IMR-90 (cell line): ENCODE measurements around the gene NEXMIF. TPM values are rescaled to one million over a fixed set of nuclear protein-coding genes. Genes with fewer than 3 reads are reported as not detected.

Source experiments
- ATAC-seq: fragments of 200-7000 bp; cut with Tn5 transposase; 2 replicates; pipeline ENCODE4 v1.9.1; 2020; ENCODE audit warnings: low read depth, mild to moderate bottlenecking, moderate library complexity
- BruUV-seq: library from RNA; stranded (reverse); fragments of 400-500 nt; replicated peaks from 2 replicates; lab custom pipeline; 2021; lab: Mats Ljungman, UMichigan
- CTCF ChIA-PET: fragments of 300-600 bp; formaldehyde crosslinking; extraction: SDS; loops from one replicate; lab custom pipeline; 2021; ENCODE audit warnings: antibody characterized with exemption; lab: Yijun Ruan, JAX
- POLR2A ChIA-PET: fragments of 300-600 bp; sonication (Branson Sonifier 250); formaldehyde crosslinking; loops from one replicate; lab custom pipeline; 2022; ENCODE audit warnings: antibody characterized with exemption; ENCODE audit not compliant: unreplicated experiment; lab: Charles Lee
- DNase-seq: peaks from one replicate; pipeline ENCODE4 v3.0.0; 2013
- H2AFZ ChIP-seq: replicated peaks from 2 replicates; pipeline ENCODE3; 2013; ENCODE audit warnings: low read length, mild to moderate bottlenecking; ENCODE audit not compliant: poor library complexity
- H2AK5ac ChIP-seq: 2 replicates; pipeline ENCODE4 v1.6.1; 2013; ENCODE audit warnings: low read depth, low read length, inconsistent platforms
- H2AK9ac ChIP-seq: replicated peaks from 2 replicates; pipeline ENCODE3; 2013; ENCODE audit warnings: mild to moderate bottlenecking, low read depth, low read length, moderate library complexity; ENCODE audit not compliant: poor library complexity
- H2BK120ac ChIP-seq: 2 replicates; pipeline ENCODE4 v1.6.1; 2013; ENCODE audit warnings: low read depth, low read length, inconsistent platforms
- H2BK15ac ChIP-seq: 3 replicates; pipeline ENCODE4 v1.6.1; 2013; ENCODE audit warnings: low read depth, low read length, inconsistent platforms
- H2BK20ac ChIP-seq: 2 replicates; pipeline ENCODE4 v1.6.1; 2013; ENCODE audit warnings: low read depth, mild to moderate bottlenecking, inconsistent platforms, low read length, moderate library complexity
- H2BK5ac ChIP-seq: 2 replicates; pipeline ENCODE4 v1.6.1; 2013; ENCODE audit warnings: mild to moderate bottlenecking, low read depth, low read length, inconsistent platforms; ENCODE audit not compliant: poor library complexity, severe bottlenecking
- H3K14ac ChIP-seq: replicated peaks from 2 replicates; pipeline ENCODE4 v1.6.1; 2013; ENCODE audit warnings: low read depth, low read length, inconsistent platforms
- H3K18ac ChIP-seq: 2 replicates; pipeline ENCODE4 v1.6.1; 2013; ENCODE audit warnings: low read depth, low read length, control low read depth
- H3K23ac ChIP-seq: 2 replicates; pipeline ENCODE4 v1.6.1; 2013; ENCODE audit warnings: low read depth, low read length, inconsistent platforms
- H3K27ac ChIP-seq: 2 replicates; pipeline ENCODE4 v1.5.1; 2013; ENCODE audit warnings: mild to moderate bottlenecking, control low read depth, low read length; ENCODE audit not compliant: insufficient read depth
- H3K27me3 ChIP-seq: 2 replicates; pipeline ENCODE4 v1.6.1; 2013; ENCODE audit warnings: low read length; ENCODE audit not compliant: control insufficient read depth, insufficient read depth
- H3K36me3 ChIP-seq: 2 replicates; pipeline ENCODE4 v1.6.1; 2013; ENCODE audit warnings: low read length, mixed read lengths; ENCODE audit not compliant: control insufficient read depth, insufficient read depth
- H3K4ac ChIP-seq: 2 replicates; pipeline ENCODE4 v1.6.1; 2013; ENCODE audit warnings: low read depth, low read length, inconsistent platforms
- H3K4me1 ChIP-seq: 2 replicates; pipeline ENCODE4 v1.6.1; 2013; ENCODE audit warnings: low read length, mixed read lengths; ENCODE audit not compliant: control insufficient read depth, insufficient read depth
- H3K4me2 ChIP-seq: 2 replicates; pipeline ENCODE4 v1.6.1; 2013; ENCODE audit warnings: low read depth, mild to moderate bottlenecking, control low read depth, low read length, moderate library complexity
- H3K4me3 ChIP-seq: 2 replicates; pipeline ENCODE4 v1.5.1; 2013; ENCODE audit warnings: low read depth, mild to moderate bottlenecking, control low read depth, low read length, moderate library complexity; ENCODE audit not compliant: insufficient read depth
- H3K56ac ChIP-seq: 2 replicates; pipeline ENCODE4 v1.6.1; 2013; ENCODE audit warnings: low read length, inconsistent platforms; ENCODE audit not compliant: insufficient read depth; ENCODE audit errors: extremely low read depth
- H3K79me1 ChIP-seq, 2 experiments: 2 replicates each; pipeline ENCODE4 v1.6.1; 2013; ENCODE audit warnings: low read length in 2 of 2, inconsistent platforms in 1 of 2, low read depth in 1 of 2
- H3K9ac ChIP-seq: 2 replicates; pipeline ENCODE4 v1.6.1; 2013; ENCODE audit warnings: low read depth, low read length, control low read depth
- H3K9me1 ChIP-seq: 2 replicates; pipeline ENCODE4 v1.6.1; 2013; ENCODE audit warnings: low read length, inconsistent platforms; ENCODE audit not compliant: insufficient read depth
- H3K9me3 ChIP-seq: 2 replicates; pipeline ENCODE4 v1.6.1; 2013; ENCODE audit warnings: low read length; ENCODE audit not compliant: control insufficient read depth, insufficient read depth
- H4K20me1 ChIP-seq: 2 replicates; pipeline ENCODE4 v1.6.1; 2013; ENCODE audit warnings: low read length, inconsistent platforms; ENCODE audit not compliant: insufficient read depth
- H4K5ac ChIP-seq: 2 replicates; pipeline ENCODE4 v1.6.1; 2013; ENCODE audit warnings: mild to moderate bottlenecking, low read depth, low read length, control low read depth
- H4K8ac ChIP-seq, 2 experiments: 2 replicates each; pipeline ENCODE4 v1.6.1; 2013; ENCODE audit warnings: low read depth in 2 of 2, low read length in 2 of 2, control low read depth in 1 of 2, inconsistent platforms in 1 of 2
- H4K91ac ChIP-seq: 2 replicates; pipeline ENCODE4 v1.6.1; 2013; ENCODE audit warnings: low read depth, low read length, inconsistent platforms; ENCODE audit not compliant: insufficient read depth
- CTCF ChIP-seq: conservative IDR thresholded peaks from 2 replicates; pipeline ENCODE4 v1.5.1; 2012; ENCODE audit warnings: mild to moderate bottlenecking, low read depth, low read length, improper control_type of control experiment
- MAFK ChIP-seq: IDR thresholded peaks from 2 replicates; pipeline ENCODE4 v1.6.1; 2012; ENCODE audit warnings: low read depth, low read length, improper control_type of control experiment
- MAZ ChIP-seq: IDR thresholded peaks from 2 replicates; pipeline ENCODE4 v1.6.1; 2012; ENCODE audit warnings: low read depth, mild to moderate bottlenecking, low read length, improper control_type of control experiment, moderate library complexity, borderline replicate concordance
- SMC3 ChIP-seq: fragments of 150-350 bp; IDR thresholded peaks from 2 replicates; pipeline ENCODE4 v1.6.1; 2016; ENCODE audit warnings: low read depth, mild to moderate bottlenecking, antibody characterized with exemption, low read length, moderate library complexity
- WGBS, 2 experiments: methylation state at CpG; one replicate each; pipeline versions ENCODE4 v1.1.5 to v1.1.7; 2013; ENCODE audit warnings: missing lambda C conversion rate in 2 of 2; ENCODE audit not compliant: insufficient read length in 1 of 2; ENCODE audit errors: extremely low coverage in 2 of 2; 5-methylcytosine and 5-hydroxymethylcytosine counted together
- dilution Hi-C: fragments of 300-500 bp; cut with HindIII; formaldehyde crosslinking; loops from one replicate; pipeline ENCODE4 v1.14.3; 2018; ENCODE audit warnings: low sequenced_read_pairs; ENCODE audit not compliant: unreplicated experiment
- in situ Hi-C: fragments of 300-500 bp; cut with MboI; formaldehyde crosslinking; loops from 3 replicates; pipeline ENCODE4 v1.14.3; 2019; ENCODE audit warnings: low sequenced_read_pairs, inconsistent platforms, mixed read lengths
- intact Hi-C: fragments of 100-400 bp; cut with micrococcal nuclease; formaldehyde crosslinking; loops from 2 replicates; pipeline ENCODE4 v1.10.0; 2022
- polyA plus RNA-seq, 3 experiments: library from polyadenylated mRNA; depleted of rRNA; stranded (reverse); fragments of >200 nt; gene quantifications; 2 replicates each; pipeline ENCODE4 v1.2.3, GENCODE V29; 2012; ENCODE audit warnings: low replicate concordance in 1 of 3
- total RNA-seq: library from RNA; depleted of rRNA; stranded (reverse); fragments of >200 nt; gene quantifications from 2 replicates; pipeline ENCODE4 v1.2.3, GENCODE V29; 2012
- TF ChIP-seq, protein P1 (sequence below): fragments of 150-350 bp; IDR thresholded peaks from 2 replicates; pipeline ENCODE4 v1.6.1; 2017; ENCODE audit warnings: mild to moderate bottlenecking, antibody characterized with exemption, low read length, low read depth

The NEXMIF gene
- total and polyA plus RNA-seq, 2 of the 4 experiments (the other 2 are of a cell fraction) = not detected

DNA sequence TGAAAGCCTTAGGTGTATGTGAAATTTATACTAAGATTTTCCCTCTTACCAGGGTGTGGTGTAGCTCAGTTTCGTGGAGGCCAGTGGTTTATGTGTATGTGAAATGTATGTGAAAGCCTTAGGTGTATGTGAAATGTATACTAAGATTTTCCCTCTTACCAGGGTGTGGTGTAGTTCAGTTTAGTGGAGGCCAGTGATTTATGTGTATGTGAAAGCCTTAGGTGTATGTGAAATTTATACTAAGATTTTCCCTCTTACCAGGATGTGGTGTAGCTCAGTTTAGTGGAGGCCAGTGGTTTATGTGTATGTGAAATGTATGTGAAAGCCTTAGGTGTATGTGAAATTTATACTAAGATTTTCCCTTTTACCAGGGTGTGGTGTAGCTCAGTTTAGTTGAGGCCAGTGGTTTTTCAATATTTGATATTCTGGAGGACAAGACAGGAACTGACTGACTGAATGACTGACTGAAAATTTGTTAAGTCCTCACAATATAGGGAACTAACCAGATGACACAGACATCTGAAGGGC, 143.7 kb downstream of the NEXMIF start:
- no peak overlapping the region for H3K4ac ChIP-seq
- H3K18ac ChIP-seq = no peak overlapping the region
- no peaks in the 10 kb centered on the region for H3K36me3 ChIP-seq
- no peaks in the 10 kb centered on the region for H3K9me3 ChIP-seq
- WGBS, 2 experiments = no CpG with 5 or more reads among the region's 1 CpG
- ATAC-seq (no peak), DNase-seq (no peak)
- H3K27ac ChIP-seq = no peak overlapping the region
- no peak overlapping the region for H2BK120ac ChIP-seq
- no peak overlapping the region for H4K5ac ChIP-seq
- dilution Hi-C loops = no loop called here
- H2AK5ac ChIP-seq = no peak overlapping the region
- no peak overlapping the region for H4K91ac ChIP-seq
- in situ Hi-C loops = no loop called here
- H4K8ac ChIP-seq = no peak overlapping the region
- H3K23ac ChIP-seq = no peak overlapping the region
- H3K27me3 ChIP-seq = no peaks in the 10 kb centered on the region; the same call in 1 of the 2 replicates
- H4K20me1 ChIP-seq = no peaks in the 10 kb centered on the region
- H3K4me1 ChIP-seq = no peaks in the 10 kb centered on the region
- no peak overlapping the region for H2BK15ac ChIP-seq
- CTCF ChIA-PET = no interaction called here
- POLR2A ChIA-PET = no interaction called here
- intact Hi-C loops = no loop called here
- H3K4me2 ChIP-seq = no peak overlapping the region
- H3K9ac ChIP-seq = no peak overlapping the region
- H3K79me1 ChIP-seq = no peaks in the 10 kb centered on the region
- no TSS peak for BruUV-seq
- no peak overlapping the region for H3K14ac ChIP-seq
- no peak overlapping the region for H2AFZ ChIP-seq
- H3K56ac ChIP-seq = no peak overlapping the region
- H2BK5ac ChIP-seq = no peak overlapping the region
- H3K4me3 ChIP-seq = no peak overlapping the region
- H2AK9ac ChIP-seq = no peak overlapping the region
- H3K9me1 ChIP-seq = no peaks in the 10 kb centered on the region
- no peak overlapping the region for H2BK20ac ChIP-seq
- TF ChIP-seq MAFK (no peak), SMC3 (no peak), CTCF (no peak), MAZ (no peak)
- TF ChIP-seq, protein P1, sequence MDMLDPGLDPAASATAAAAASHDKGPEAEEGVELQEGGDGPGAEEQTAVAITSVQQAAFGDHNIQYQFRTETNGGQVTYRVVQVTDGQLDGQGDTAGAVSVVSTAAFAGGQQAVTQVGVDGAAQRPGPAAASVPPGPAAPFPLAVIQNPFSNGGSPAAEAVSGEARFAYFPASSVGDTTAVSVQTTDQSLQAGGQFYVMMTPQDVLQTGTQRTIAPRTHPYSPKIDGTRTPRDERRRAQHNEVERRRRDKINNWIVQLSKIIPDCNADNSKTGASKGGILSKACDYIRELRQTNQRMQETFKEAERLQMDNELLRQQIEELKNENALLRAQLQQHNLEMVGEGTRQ = no peak
